IMR-90 (cell line): ENCODE data around the gene ADAM23.

Source experiments
- CEBPB ChIP-seq: IDR thresholded peaks from 2 replicates; pipeline ENCODE4 v1.6.1; 2012; ENCODE audit warnings: low read depth, low read length, improper control_type of control experiment
- POLR2A ChIP-seq: IDR thresholded peaks from 2 replicates; pipeline ENCODE4 v1.6.1; 2012; ENCODE audit warnings: mild to moderate bottlenecking, low read depth, low read length
- RCOR1 ChIP-seq: IDR thresholded peaks from 2 replicates; pipeline ENCODE4 v1.6.1; 2012; ENCODE audit warnings: mild to moderate bottlenecking, low read length, improper control_type of control experiment; ENCODE audit not compliant: insufficient replicate concordance
- TF ChIP-seq, protein P1 (sequence below): conservative IDR thresholded peaks from 2 replicates; pipeline ENCODE4 v1.5.1; 2012; ENCODE audit warnings: mild to moderate bottlenecking, low read depth, low read length, improper control_type of control experiment

DNA sequence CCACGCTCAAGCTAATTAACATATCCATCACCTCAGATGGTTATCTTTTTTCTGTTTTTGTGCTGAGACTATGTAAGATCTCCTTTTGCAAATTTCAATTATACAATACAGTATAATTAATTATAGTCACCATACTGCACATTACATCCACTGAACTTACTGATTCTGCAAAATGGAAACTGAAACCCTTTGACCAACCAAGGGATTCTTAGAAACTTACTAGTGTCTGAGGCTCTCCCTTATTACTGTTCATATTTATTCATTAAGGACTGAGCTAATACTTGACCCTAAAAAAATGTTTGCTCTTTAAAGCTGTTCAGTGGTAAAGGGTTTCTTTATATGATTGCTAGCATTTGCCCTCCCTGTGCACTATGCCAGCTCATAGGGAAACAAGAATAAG lies 50.7 kb downstream of the ADAM23 start:
- TF ChIP-seq POLR2A (no peak), CEBPB (no peak), RCOR1 (no peak)
- TF ChIP-seq, protein P1, sequence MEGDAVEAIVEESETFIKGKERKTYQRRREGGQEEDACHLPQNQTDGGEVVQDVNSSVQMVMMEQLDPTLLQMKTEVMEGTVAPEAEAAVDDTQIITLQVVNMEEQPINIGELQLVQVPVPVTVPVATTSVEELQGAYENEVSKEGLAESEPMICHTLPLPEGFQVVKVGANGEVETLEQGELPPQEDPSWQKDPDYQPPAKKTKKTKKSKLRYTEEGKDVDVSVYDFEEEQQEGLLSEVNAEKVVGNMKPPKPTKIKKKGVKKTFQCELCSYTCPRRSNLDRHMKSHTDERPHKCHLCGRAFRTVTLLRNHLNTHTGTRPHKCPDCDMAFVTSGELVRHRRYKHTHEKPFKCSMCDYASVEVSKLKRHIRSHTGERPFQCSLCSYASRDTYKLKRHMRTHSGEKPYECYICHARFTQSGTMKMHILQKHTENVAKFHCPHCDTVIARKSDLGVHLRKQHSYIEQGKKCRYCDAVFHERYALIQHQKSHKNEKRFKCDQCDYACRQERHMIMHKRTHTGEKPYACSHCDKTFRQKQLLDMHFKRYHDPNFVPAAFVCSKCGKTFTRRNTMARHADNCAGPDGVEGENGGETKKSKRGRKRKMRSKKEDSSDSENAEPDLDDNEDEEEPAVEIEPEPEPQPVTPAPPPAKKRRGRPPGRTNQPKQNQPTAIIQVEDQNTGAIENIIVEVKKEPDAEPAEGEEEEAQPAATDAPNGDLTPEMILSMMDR = no peak
